Activated naive CD4-positive, alpha-beta T cell treated with anti-CD3 and anti-CD28 coated beads, Interleukin-2, amount 10 ng/mL, durations not matched to agents 7 days and 5 days (primary cell): Measurements from ENCODE around the gene NELL1.

ENCODE experiments used
- CTCF ChIA-PET: fragments of 350-600 bp; sonication (Branson Sonifier 250); formaldehyde crosslinking; loops from one replicate; lab custom pipeline; 2021; ENCODE audit warnings: antibody characterized with exemption; lab: Charles Lee
- DNase-seq: peaks from one replicate; pipeline ENCODE4 v3.0.0-alpha.2; 2020
- H3K27ac Mint-ChIP-seq: one replicate; pipeline ENCODE4 v1.8.0; 2021; ENCODE audit warnings: mild to moderate bottlenecking, moderate library complexity, mixed read lengths
- H3K27me3 Mint-ChIP-seq: one replicate; pipeline ENCODE4 v1.8.0; 2021; ENCODE audit warnings: mild to moderate bottlenecking, mixed read lengths
- H3K36me3 Mint-ChIP-seq: one replicate; pipeline ENCODE4 v1.8.0; 2021; ENCODE audit warnings: mixed read lengths
- H3K4me1 Mint-ChIP-seq: one replicate; pipeline ENCODE4 v1.8.0; 2021; ENCODE audit warnings: mixed read lengths
- H3K4me3 Mint-ChIP-seq: one replicate; pipeline ENCODE4 v1.8.0; 2021; ENCODE audit warnings: mild to moderate bottlenecking, moderate library complexity, mixed read lengths
- H3K9me3 Mint-ChIP-seq: one replicate; pipeline ENCODE4 v1.8.0; 2021; ENCODE audit warnings: mixed read lengths

Gene NELL1

GRCh38 chr11:21364866-21365624, 695.7 kb downstream of the NELL1 start:
- peaks cover 5% of the 10 kb centered on the region for H3K9me3 Mint-ChIP-seq
- no peak overlapping the region for H3K27ac Mint-ChIP-seq
- no peaks in the 10 kb centered on the region for H3K4me1 Mint-ChIP-seq
- no peak for DNase-seq
- CTCF ChIA-PET, result no interaction called here
- H3K36me3 Mint-ChIP-seq, result no peaks in the 10 kb centered on the region
- H3K4me3 Mint-ChIP-seq, result no peak overlapping the region
- no peaks in the 10 kb centered on the region for H3K27me3 Mint-ChIP-seq

DNA sequence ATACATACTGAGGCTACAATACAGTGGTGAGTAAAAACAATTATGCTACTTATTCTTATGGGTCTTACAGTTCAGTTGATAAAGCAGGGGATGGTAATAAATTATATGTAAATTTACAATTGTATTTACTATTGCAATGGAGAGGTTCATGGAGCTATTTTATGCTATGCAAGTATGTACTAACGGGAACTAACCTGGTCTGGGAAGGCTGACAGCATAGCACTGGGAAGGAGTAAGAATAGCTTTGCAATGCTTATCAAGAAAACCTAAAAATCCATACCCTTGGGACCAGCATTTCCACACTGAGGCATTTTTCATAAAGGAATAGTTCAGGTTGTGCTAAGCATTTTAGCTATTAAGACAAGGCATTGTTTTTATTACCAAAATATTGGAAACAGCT, 700.6 kb downstream of the NELL1 start:
- CTCF ChIA-PET, result no interaction called here
- no peaks in the 10 kb centered on the region for H3K27me3 Mint-ChIP-seq
- H3K4me3 Mint-ChIP-seq, result no peak overlapping the region

GRCh38 chr11:21371044-21371443, 701.7 kb downstream of the NELL1 start:
- DNase-seq, result no peak
- H3K27ac Mint-ChIP-seq, result no peak overlapping the region
- H3K27me3 Mint-ChIP-seq, result no peaks in the 10 kb centered on the region
- no peak overlapping the region for H3K4me3 Mint-ChIP-seq
- no peaks in the 10 kb centered on the region for H3K36me3 Mint-ChIP-seq
- peaks cover 5% of the 10 kb centered on the region for H3K9me3 Mint-ChIP-seq
- H3K4me1 Mint-ChIP-seq, result no peaks in the 10 kb centered on the region
- CTCF ChIA-PET, result no interaction called here

More for the DNA sequence above, 700.6 kb downstream of the NELL1 start:
- DNase-seq, result no peak
- Mint-ChIP-seq H3K4me1 (no peaks in the 10 kb centered on the region), H3K36me3 (no peaks in the 10 kb centered on the region), H3K27ac (no peak overlapping the region), H3K9me3 (peaks cover 5% of the 10 kb centered on the region)

GRCh38 chr11:21372672-21373071, 703.3 kb downstream of the NELL1 start:
- Mint-ChIP-seq H3K4me3 (no peak overlapping the region), H3K36me3 (no peaks in the 10 kb centered on the region), H3K27ac (no peak overlapping the region), H3K4me1 (no peaks in the 10 kb centered on the region), H3K27me3 (no peaks in the 10 kb centered on the region), H3K9me3 (peaks cover 6% of the 10 kb centered on the region)
- CTCF ChIA-PET, result no interaction called here
- DNase-seq, result no peak

- no peak overlapping the region for H3K4me3 Mint-ChIP-seq
- H3K4me1 Mint-ChIP-seq, result no peaks in the 10 kb centered on the region
- no peaks in the 10 kb centered on the region for H3K36me3 Mint-ChIP-seq
- no peaks in the 10 kb centered on the region for H3K27me3 Mint-ChIP-seq
- DNase-seq, result no peak
- H3K27ac Mint-ChIP-seq, result no peak overlapping the region
- H3K9me3 Mint-ChIP-seq, result peaks cover 5% of the 10 kb centered on the region
- CTCF ChIA-PET, result no interaction called here
Observed at GRCh38 chr11:21374376-21374775, 705.0 kb downstream of the NELL1 start.

DNA sequence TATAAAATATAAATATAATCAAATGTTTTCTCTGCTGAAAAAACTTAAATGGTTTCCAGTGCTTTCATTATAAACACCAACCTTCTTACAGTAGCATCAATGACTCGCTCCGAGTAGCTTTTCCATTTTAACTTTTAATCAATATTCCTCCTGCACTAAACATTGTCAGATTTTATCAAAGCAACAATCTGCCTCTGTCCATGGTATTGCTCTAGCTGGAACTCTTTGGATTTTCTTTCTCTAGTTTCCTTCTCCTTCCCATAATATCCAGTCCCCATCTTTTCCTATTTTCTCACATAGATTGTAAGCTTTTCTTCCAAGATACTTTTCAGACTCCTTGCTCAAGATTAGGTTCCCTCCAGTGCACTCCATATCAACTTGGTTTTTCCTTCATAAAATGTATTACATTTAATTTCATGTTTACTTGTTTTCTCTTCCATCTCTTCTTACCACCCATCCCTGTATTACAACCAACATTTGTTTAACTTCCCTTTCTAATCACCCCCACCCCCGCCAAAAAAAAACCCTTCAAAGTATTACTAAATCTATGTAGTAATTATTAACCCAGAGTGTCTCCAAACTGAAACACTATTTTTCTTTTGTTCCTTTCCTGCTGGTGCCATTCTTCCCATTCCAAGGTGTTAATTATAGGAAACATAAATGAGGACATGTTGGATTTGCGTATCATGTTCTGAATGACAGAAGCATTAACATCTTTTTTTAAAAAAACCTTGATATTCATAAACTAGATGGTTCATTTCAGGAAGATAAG, 716.5 kb downstream of the NELL1 start:
- Mint-ChIP-seq H3K36me3 (no peaks in the 10 kb centered on the region), H3K27ac (no peak overlapping the region), H3K4me3 (no peak overlapping the region), H3K4me1 (no peaks in the 10 kb centered on the region), H3K27me3 (no peaks in the 10 kb centered on the region), H3K9me3 (peaks cover 19% of the 10 kb centered on the region)
- DNase-seq, result no peak
- CTCF ChIA-PET, result no interaction called here

- H3K4me3 Mint-ChIP-seq, result no peak overlapping the region
- no peaks in the 10 kb centered on the region for H3K36me3 Mint-ChIP-seq
- CTCF ChIA-PET, result no interaction called here
- DNase-seq, result no peak
- peaks cover 10% of the 10 kb centered on the region for H3K9me3 Mint-ChIP-seq
- no peaks in the 10 kb centered on the region for H3K27me3 Mint-ChIP-seq
- H3K27ac Mint-ChIP-seq, result no peak overlapping the region
- H3K4me1 Mint-ChIP-seq, result no peaks in the 10 kb centered on the region
Observed at GRCh38 chr11:21390430-21390829, 721.0 kb downstream of the NELL1 start.

GRCh38 chr11:21396342-21397008, 727.1 kb downstream of the NELL1 start:
- no peaks in the 10 kb centered on the region for H3K27me3 Mint-ChIP-seq
- no peaks in the 10 kb centered on the region for H3K4me1 Mint-ChIP-seq
- H3K9me3 Mint-ChIP-seq, result peaks cover 7% of the 10 kb centered on the region
- no peak overlapping the region for H3K27ac Mint-ChIP-seq
- CTCF ChIA-PET, result no interaction called here
- H3K36me3 Mint-ChIP-seq, result no peaks in the 10 kb centered on the region
- no peak overlapping the region for H3K4me3 Mint-ChIP-seq
- DNase-seq, result no peak

DNA sequence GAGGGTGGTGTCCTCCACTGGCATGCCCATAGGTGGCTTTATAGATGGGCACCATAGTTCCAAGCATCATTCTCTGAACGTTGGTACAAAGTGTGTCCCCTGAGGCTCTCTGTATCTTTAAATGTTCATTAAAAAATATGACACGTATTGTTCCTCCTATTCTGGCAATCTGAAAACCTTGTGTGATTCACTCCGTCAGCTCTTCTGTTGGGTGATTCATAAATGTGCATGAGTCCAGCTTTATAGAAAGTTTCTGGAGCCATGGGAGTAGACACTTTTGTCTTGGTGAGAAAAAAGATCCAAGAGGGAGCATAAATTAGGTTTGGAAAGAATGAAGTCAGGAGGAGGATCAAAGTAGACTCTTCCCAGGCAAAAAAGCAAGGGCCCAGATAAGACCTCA, 728.8 kb downstream of the NELL1 start:
- DNase-seq, result no peak
- no peak overlapping the region for H3K27ac Mint-ChIP-seq
- H3K4me1 Mint-ChIP-seq, result no peaks in the 10 kb centered on the region
- no peak overlapping the region for H3K4me3 Mint-ChIP-seq
- H3K27me3 Mint-ChIP-seq, result no peaks in the 10 kb centered on the region
- CTCF ChIA-PET, result no interaction called here
- no peaks in the 10 kb centered on the region for H3K36me3 Mint-ChIP-seq
- H3K9me3 Mint-ChIP-seq, result peaks cover 7% of the 10 kb centered on the region

GRCh38 chr11:21401496-21401895, 732.1 kb downstream of the NELL1 start:
- H3K4me1 Mint-ChIP-seq, result no peaks in the 10 kb centered on the region
- no peaks in the 10 kb centered on the region for H3K27me3 Mint-ChIP-seq
- H3K4me3 Mint-ChIP-seq, result no peak overlapping the region
- H3K27ac Mint-ChIP-seq, result no peak overlapping the region
- CTCF ChIA-PET, result no interaction called here
- H3K36me3 Mint-ChIP-seq, result no peaks in the 10 kb centered on the region
- no peak for DNase-seq
- H3K9me3 Mint-ChIP-seq, result peaks cover 3% of the 10 kb centered on the region

DNA sequence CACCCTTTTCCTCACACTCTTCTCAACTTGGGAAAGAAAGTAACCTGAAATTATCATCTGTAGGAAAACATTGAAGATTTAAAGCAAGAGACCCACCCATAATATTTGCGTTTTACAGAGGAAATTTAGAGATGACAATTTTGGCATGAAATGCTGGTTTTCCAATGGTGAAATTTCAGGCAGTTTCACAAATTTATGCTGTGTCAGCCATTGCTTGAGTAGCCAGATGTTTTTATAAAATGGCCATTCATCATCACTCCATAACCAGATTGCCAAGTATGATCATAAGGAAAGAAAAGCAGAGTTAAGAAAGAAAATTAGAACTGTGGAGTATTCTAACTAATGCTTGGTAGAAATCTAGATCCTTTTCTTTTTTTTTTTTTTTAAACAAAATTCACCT, 732.9 kb downstream of the NELL1 start:
- H3K27ac Mint-ChIP-seq, result no peak overlapping the region
- H3K4me3 Mint-ChIP-seq, result no peak overlapping the region
- peaks cover 2% of the 10 kb centered on the region for H3K9me3 Mint-ChIP-seq
- H3K36me3 Mint-ChIP-seq, result no peaks in the 10 kb centered on the region
- no peaks in the 10 kb centered on the region for H3K27me3 Mint-ChIP-seq
- CTCF ChIA-PET, result no interaction called here
- H3K4me1 Mint-ChIP-seq, result no peaks in the 10 kb centered on the region
- DNase-seq, result no peak

DNA sequence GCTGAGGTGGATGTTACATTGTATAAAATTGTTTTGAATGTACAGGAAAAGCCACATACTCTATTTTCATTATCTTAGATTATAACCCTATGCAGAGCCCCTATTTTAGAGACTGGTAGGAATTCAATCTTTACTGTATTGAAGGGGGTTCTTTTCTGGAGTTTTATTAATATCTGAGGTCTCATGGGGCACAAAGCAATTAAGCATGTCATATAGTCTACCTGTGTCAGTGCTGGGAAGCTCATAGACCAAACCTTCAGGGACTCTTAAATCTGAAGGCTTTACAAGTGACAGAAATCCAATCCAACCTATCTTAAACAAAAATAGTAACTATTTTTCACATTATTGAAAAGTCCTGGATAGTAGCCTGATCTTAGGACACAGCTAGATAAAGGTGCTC, 733.7 kb downstream of the NELL1 start:
- H3K36me3 Mint-ChIP-seq, result no peaks in the 10 kb centered on the region
- CTCF ChIA-PET, result no interaction called here

DNA sequence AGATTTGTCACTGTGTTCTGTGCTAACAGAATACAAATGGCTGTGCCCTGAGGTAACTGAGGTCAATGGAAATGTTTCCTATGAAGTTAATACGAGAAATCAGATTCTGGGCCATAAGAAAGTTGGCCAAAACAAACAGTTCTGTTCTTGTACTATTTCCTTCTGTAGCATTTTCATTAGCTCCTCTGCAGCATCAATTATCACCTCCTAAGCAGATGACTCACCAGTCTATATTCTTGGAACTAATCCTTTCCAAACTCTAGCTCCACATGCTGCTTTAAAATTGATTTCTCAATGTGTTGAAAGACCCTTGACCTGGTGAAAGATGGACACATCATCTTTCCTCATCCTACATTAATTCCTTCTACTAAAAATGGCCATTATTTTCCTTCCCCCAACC, 736.0 kb downstream of the NELL1 start:
- Mint-ChIP-seq H3K36me3 (no peaks in the 10 kb centered on the region), H3K27ac (no peak overlapping the region), H3K27me3 (no peaks in the 10 kb centered on the region), H3K9me3 (peaks cover 6% of the 10 kb centered on the region), H3K4me3 (no peak overlapping the region), H3K4me1 (no peaks in the 10 kb centered on the region)
- CTCF ChIA-PET, result no interaction called here
- DNase-seq, result no peak

More for the DNA sequence above, 733.7 kb downstream of the NELL1 start:
- H3K4me3 Mint-ChIP-seq, result no peak overlapping the region
- H3K9me3 Mint-ChIP-seq, result peaks cover 5% of the 10 kb centered on the region
- no peak overlapping the region for H3K27ac Mint-ChIP-seq
- H3K4me1 Mint-ChIP-seq, result no peaks in the 10 kb centered on the region
- no peak for DNase-seq
- no peaks in the 10 kb centered on the region for H3K27me3 Mint-ChIP-seq

GRCh38 chr11:21410513-21410912, 741.1 kb downstream of the NELL1 start:
- no peak for DNase-seq
- Mint-ChIP-seq H3K27ac (no peak overlapping the region), H3K36me3 (no peaks in the 10 kb centered on the region), H3K4me1 (no peaks in the 10 kb centered on the region), H3K27me3 (no peaks in the 10 kb centered on the region), H3K4me3 (no peak overlapping the region), H3K9me3 (peaks cover 8% of the 10 kb centered on the region)
- CTCF ChIA-PET, result no interaction called here

DNA sequence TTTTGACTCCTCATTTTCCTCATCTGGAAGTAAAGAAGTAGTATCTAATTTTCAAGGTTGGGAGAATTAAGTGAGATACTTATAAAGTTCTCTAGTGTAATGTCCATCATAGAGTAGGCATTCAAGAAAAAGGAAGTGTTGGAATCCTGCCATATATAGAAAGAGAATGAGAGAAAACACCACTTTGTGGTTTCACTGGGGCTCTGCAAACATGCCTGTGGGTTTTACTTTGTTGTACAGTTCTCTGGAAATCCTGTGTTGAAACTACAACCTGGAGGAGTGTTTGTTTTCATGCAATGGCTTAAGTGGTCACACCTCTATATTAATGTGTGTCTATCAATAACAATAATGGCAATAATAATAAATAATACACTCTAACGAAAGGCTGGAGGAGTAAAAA, 741.7 kb downstream of the NELL1 start:
- no peaks in the 10 kb centered on the region for H3K36me3 Mint-ChIP-seq
- H3K4me3 Mint-ChIP-seq, result no peak overlapping the region
- peaks cover 8% of the 10 kb centered on the region for H3K9me3 Mint-ChIP-seq
- no peaks in the 10 kb centered on the region for H3K27me3 Mint-ChIP-seq
- no peak for DNase-seq
- no peak overlapping the region for H3K27ac Mint-ChIP-seq
- no peaks in the 10 kb centered on the region for H3K4me1 Mint-ChIP-seq
- CTCF ChIA-PET, result no interaction called here
